Ishikawa (cell line): ENCODE measurements around the gene WBP2.
A peak's percentile ranks its signal among the peaks of the same experiment; 100 is the strongest.

Source experiments
- CEBPB ChIP-seq: IDR thresholded peaks from 2 replicates; pipeline ENCODE4 v1.6.1; 2012
- CREB1 ChIP-seq: IDR thresholded peaks from 2 replicates; pipeline ENCODE4 v1.6.1; 2012; ENCODE audit warnings: low read depth
- EGR1 ChIP-seq: IDR thresholded peaks from 2 replicates; pipeline ENCODE4 v1.6.1; 2012
- EP300 ChIP-seq: IDR thresholded peaks from 2 replicates; pipeline ENCODE4 v1.6.1; 2012; ENCODE audit warnings: borderline replicate concordance
- FOXM1 ChIP-seq: IDR thresholded peaks from 2 replicates; pipeline ENCODE4 v1.6.1; 2012; ENCODE audit warnings: low read depth, borderline replicate concordance
- MAX ChIP-seq: IDR thresholded peaks from 2 replicates; pipeline ENCODE4 v1.6.1; 2012
- NFIC ChIP-seq: IDR thresholded peaks from 2 replicates; pipeline ENCODE4 v1.6.1; 2012
- RAD21 ChIP-seq: IDR thresholded peaks from 2 replicates; pipeline ENCODE4 v1.6.1; 2012; ENCODE audit warnings: low read depth
- REST ChIP-seq: IDR thresholded peaks from 2 replicates; pipeline ENCODE4 v1.6.1; 2012; ENCODE audit warnings: low read depth, mild to moderate bottlenecking
- TAF1 ChIP-seq: IDR thresholded peaks from 2 replicates; pipeline ENCODE4 v1.6.1; 2012; ENCODE audit warnings: low read depth, mild to moderate bottlenecking
- TCF12 ChIP-seq: IDR thresholded peaks from 2 replicates; pipeline ENCODE4 v1.6.1; 2012; ENCODE audit warnings: low read depth
- TEAD4 ChIP-seq: IDR thresholded peaks from 2 replicates; pipeline ENCODE4 v1.6.1; 2012
- USF1 ChIP-seq: IDR thresholded peaks from 2 replicates; pipeline ENCODE4 v1.6.1; 2012
- YY1 ChIP-seq: IDR thresholded peaks from 2 replicates; pipeline ENCODE4 v1.6.1; 2012; ENCODE audit warnings: low read depth
- ZBTB7A ChIP-seq: IDR thresholded peaks from 2 replicates; pipeline ENCODE4 v1.6.1; 2012; ENCODE audit warnings: low read depth

WBP2 gene

GRCh38 chr17:75829747-75830146, 25.4 kb downstream of the WBP2 start:
- no peak for TF ChIP-seq REST

GRCh38 chr17:75828741-75829140, 26.4 kb downstream of the WBP2 start:
- TF ChIP-seq EP300 = no peak
- TF ChIP-seq ZBTB7A = no peak
- TF ChIP-seq CREB1 = no peak
- no peak for TF ChIP-seq CEBPB
- no peak for TF ChIP-seq REST
- TF ChIP-seq TEAD4 = no peak
- TF ChIP-seq MAX = no peak
- TF ChIP-seq RAD21 = no peak
- no peak for TF ChIP-seq EGR1
- no peak for TF ChIP-seq TCF12
- no peak for TF ChIP-seq YY1

GRCh38 chr17:75828076-75828400, 27.1 kb downstream of the WBP2 start:
- TF ChIP-seq YY1 (no peak), CEBPB (no peak), TEAD4 (no peak), REST (no peak), TCF12 (no peak), MAX (no peak), USF1 (no peak), EP300 (no peak), CREB1 (no peak), ZBTB7A (no peak)

GRCh38 chr17:75827308-75828075, 27.6 kb downstream of the WBP2 start:
- TF ChIP-seq TAF1 (no peak), RAD21 (peak; percentile 10; the same call in 1 of the 2 replicates)

GRCh38 chr17:75826561-75827307, 28.4 kb downstream of the WBP2 start:
- no peak for TF ChIP-seq USF1
- no peak for TF ChIP-seq TEAD4
- no peak for TF ChIP-seq CEBPB
- no peak for TF ChIP-seq CREB1
- no peak for TF ChIP-seq NFIC
- no peak for TF ChIP-seq FOXM1
- TF ChIP-seq REST = no peak
- no peak for TF ChIP-seq EGR1
- no peak for TF ChIP-seq TAF1
- no peak for TF ChIP-seq MAX
- TF ChIP-seq YY1 = no peak
- TF ChIP-seq TCF12 = no peak
- no peak for TF ChIP-seq ZBTB7A
- no peak for TF ChIP-seq RAD21
- TF ChIP-seq EP300 = no peak
